KMS-11 (cell line): Measurements from ENCODE around the gene LAPTM4A.

ENCODE experiments used
- H2AFZ ChIP-seq: fragments of 200-600 bp; sonication (generic); 2 replicates; pipeline ENCODE4 v1.6.1; 2016; ENCODE audit warnings: antibody characterized with exemption, mixed run types, low read depth
- H3K27ac ChIP-seq: fragments of 200-600 bp; sonication (generic); 2 replicates; pipeline ENCODE4 v1.6.1; 2016; ENCODE audit warnings: mild to moderate bottlenecking, mixed run types
- H3K27me3 ChIP-seq: fragments of 200-600 bp; sonication (generic); 2 replicates; pipeline ENCODE4 v1.6.1; 2017; ENCODE audit warnings: mild to moderate bottlenecking, low read depth, mixed run types, moderate library complexity; ENCODE audit not compliant: insufficient read depth
- H3K36me3 ChIP-seq: fragments of 200-600 bp; sonication (generic); 2 replicates; pipeline ENCODE4 v1.6.1; 2017; ENCODE audit warnings: mild to moderate bottlenecking, mixed run types; ENCODE audit not compliant: insufficient read depth
- H3K4me1 ChIP-seq: fragments of 200-600 bp; sonication (generic); 2 replicates; pipeline ENCODE4 v1.6.1; 2016; ENCODE audit warnings: mild to moderate bottlenecking, low read depth, mixed run types; ENCODE audit not compliant: poor library complexity, severe bottlenecking
- H3K4me2 ChIP-seq: fragments of 200-600 bp; sonication (generic); 2 replicates; pipeline ENCODE4 v1.7.0; 2016; ENCODE audit warnings: mild to moderate bottlenecking, mixed run types
- H3K4me3 ChIP-seq: fragments of 200-600 bp; sonication (generic); IDR thresholded peaks from 2 replicates; pipeline ENCODE4 v1.6.1; 2017; ENCODE audit warnings: low read depth, low read length, mixed read lengths; ENCODE audit not compliant: insufficient read depth
- H3K79me2 ChIP-seq: fragments of 200-600 bp; sonication (generic); 2 replicates; pipeline ENCODE4 v1.6.1; 2016; ENCODE audit warnings: low read depth, mixed run types; ENCODE audit not compliant: insufficient read depth
- H3K9ac ChIP-seq: fragments of 200-600 bp; sonication (generic); 2 replicates; pipeline ENCODE4 v1.6.1; 2016; ENCODE audit warnings: mild to moderate bottlenecking, mixed run types
- H4K20me1 ChIP-seq: fragments of 200-600 bp; sonication (generic); 2 replicates; pipeline ENCODE4 v1.6.1; 2016; ENCODE audit warnings: mild to moderate bottlenecking, mixed run types; ENCODE audit not compliant: insufficient read depth
- CTCF ChIP-seq: fragments of 200-600 bp; sonication (generic); conservative IDR thresholded peaks from 2 replicates; pipeline ENCODE4 v1.6.1; 2017; ENCODE audit warnings: low read depth, mild to moderate bottlenecking, antibody characterized with exemption, low read length, moderate library complexity, mixed read lengths

The LAPTM4A gene

DNA sequence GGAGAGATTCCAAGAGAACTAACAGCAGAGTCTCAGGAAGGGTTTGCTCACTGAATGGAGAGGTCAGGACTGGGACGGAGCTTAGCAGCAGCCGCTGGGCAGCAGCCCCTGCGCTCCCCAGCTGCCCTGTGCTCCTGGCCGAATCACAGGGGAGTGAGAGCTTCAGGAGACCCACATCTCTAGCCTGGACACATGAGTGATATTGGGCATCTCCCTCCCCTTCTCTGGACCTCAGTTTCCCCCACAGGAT lies 39.5 kb downstream of the LAPTM4A start:
- peak overlapping the region; percentile 38; the same call in 1 of the 2 replicates for H2AFZ ChIP-seq
- no peak for TF ChIP-seq CTCF

GRCh38 chr2:20011276-20012031 lies 40.0 kb downstream of the LAPTM4A start:
- H4K20me1 ChIP-seq: no peaks in the 10 kb centered on the region
- H2AFZ ChIP-seq: peak overlapping the region; percentile 38; the same call in 1 of the 2 replicates
- no peaks in the 10 kb centered on the region for H3K36me3 ChIP-seq
- H3K27ac ChIP-seq: no peak overlapping the region
- H3K9ac ChIP-seq: no peak overlapping the region
- H3K4me3 ChIP-seq: no peak overlapping the region
- TF ChIP-seq CTCF: no peak
- H3K4me1 ChIP-seq: no peaks in the 10 kb centered on the region
- H3K4me2 ChIP-seq: no peak overlapping the region
- H3K27me3 ChIP-seq: peaks cover 13% of the 10 kb centered on the region
- no peaks in the 10 kb centered on the region for H3K79me2 ChIP-seq

More for the DNA sequence above, 39.5 kb downstream of the LAPTM4A start:
- H3K4me1 ChIP-seq: no peaks in the 10 kb centered on the region
- H3K4me2 ChIP-seq: no peak overlapping the region
- no peak overlapping the region for H3K9ac ChIP-seq
- H3K36me3 ChIP-seq: no peaks in the 10 kb centered on the region
- H3K27me3 ChIP-seq: peaks cover 13% of the 10 kb centered on the region
- H3K79me2 ChIP-seq: no peaks in the 10 kb centered on the region
- H4K20me1 ChIP-seq: no peaks in the 10 kb centered on the region
- no peak overlapping the region for H3K27ac ChIP-seq
- H3K4me3 ChIP-seq: no peak overlapping the region

- Histone ChIP-seq H3K9ac (no peak overlapping the region), H2AFZ (no peak overlapping the region), H3K27ac (no peak overlapping the region), H4K20me1 (no peaks in the 10 kb centered on the region), H3K27me3 (peaks cover 13% of the 10 kb centered on the region), H3K4me3 (no peak overlapping the region), H3K36me3 (no peaks in the 10 kb centered on the region), H3K4me1 (no peaks in the 10 kb centered on the region), H3K79me2 (no peaks in the 10 kb centered on the region), H3K4me2 (no peak overlapping the region)
- no peak for TF ChIP-seq CTCF
Measured at GRCh38 chr2:20008703-20009102, 42.7 kb downstream of the LAPTM4A start.

- no peaks in the 10 kb centered on the region for H3K4me1 ChIP-seq
- H3K9ac ChIP-seq: no peak overlapping the region
- no peaks in the 10 kb centered on the region for H3K36me3 ChIP-seq
- H3K27ac ChIP-seq: no peak overlapping the region
- H3K4me2 ChIP-seq: no peak overlapping the region
- no peak overlapping the region for H2AFZ ChIP-seq
- H3K27me3 ChIP-seq: no peaks in the 10 kb centered on the region
- no peak overlapping the region for H3K4me3 ChIP-seq
- TF ChIP-seq CTCF: no peak
- H3K79me2 ChIP-seq: no peaks in the 10 kb centered on the region
- H4K20me1 ChIP-seq: no peaks in the 10 kb centered on the region
Measured at GRCh38 chr2:20005891-20006470, 45.4 kb downstream of the LAPTM4A start.
